Fibroblast of the conjunctiva (primary cell): ENCODE results near the gene SLC8A2.

Source experiments
- DNase-seq: peaks from one replicate; pipeline ENCODE4 v3.0.0-alpha.2; 2010; ENCODE audit warnings: low read depth

SLC8A2 gene

GRCh38 chr19:47430041-47430802, 41.5 kb downstream of the SLC8A2 start:
- DNase-seq, result no peak

GRCh38 chr19:47429140-47429793, 42.4 kb downstream of the SLC8A2 start:
- DNase-seq, result no peak

- peak; percentile 97 for DNase-seq
These were observed 43.4 kb downstream of the SLC8A2 start for GRCh38 chr19:47428177-47428894.

- DNase-seq, result peak; percentile 30
These were observed 44.2 kb downstream of the SLC8A2 start for GRCh38 chr19:47427241-47428176.

- DNase-seq, result no peak
These were observed 48.4 kb downstream of the SLC8A2 start for GRCh38 chr19:47423203-47423882.

GRCh38 chr19:47422417-47423163, 49.1 kb downstream of the SLC8A2 start:
- DNase-seq, result no peak

GRCh38 chr19:47421844-47422395, 49.8 kb downstream of the SLC8A2 start:
- no peak for DNase-seq

GRCh38 chr19:47421244-47421786, 50.4 kb downstream of the SLC8A2 start:
- no peak for DNase-seq

GRCh38 chr19:47419789-47420188, 51.9 kb downstream of the SLC8A2 start:
- no peak for DNase-seq

GRCh38 chr19:47419030-47419783, 52.5 kb downstream of the SLC8A2 start, which contains the start of gene MEIS3:
Gene MEIS3 (minus strand): TSS chr19:47419527. CDS start chr19:47419081, 446 bp downstream.
- no peak for DNase-seq

GRCh38 chr19:47418692-47419029, 53.0 kb downstream of the SLC8A2 start:
- no peak for DNase-seq

GRCh38 chr19:47417746-47418691, 53.7 kb downstream of the SLC8A2 start:
- DNase-seq, result no peak

GRCh38 chr19:47417107-47417745, 54.5 kb downstream of the SLC8A2 start:
- no peak for DNase-seq

- no peak for DNase-seq
These were observed 55.1 kb downstream of the SLC8A2 start for GRCh38 chr19:47416643-47416985.

GRCh38 chr19:47415953-47416642, 55.6 kb downstream of the SLC8A2 start:
- DNase-seq, result no peak

GRCh38 chr19:47414469-47414868, 57.2 kb downstream of the SLC8A2 start:
- no peak for DNase-seq

- no peak for DNase-seq
These were observed 57.8 kb downstream of the SLC8A2 start for GRCh38 chr19:47413941-47414340.
